Measurements from ENCODE around the gene SYNM.
"Not testable (repeated sequence)": the region's sequence is repeated elsewhere in the genome, so short reads cannot be mapped to it uniquely, and the experiment has no call there.

Gene SYNM

DNA sequence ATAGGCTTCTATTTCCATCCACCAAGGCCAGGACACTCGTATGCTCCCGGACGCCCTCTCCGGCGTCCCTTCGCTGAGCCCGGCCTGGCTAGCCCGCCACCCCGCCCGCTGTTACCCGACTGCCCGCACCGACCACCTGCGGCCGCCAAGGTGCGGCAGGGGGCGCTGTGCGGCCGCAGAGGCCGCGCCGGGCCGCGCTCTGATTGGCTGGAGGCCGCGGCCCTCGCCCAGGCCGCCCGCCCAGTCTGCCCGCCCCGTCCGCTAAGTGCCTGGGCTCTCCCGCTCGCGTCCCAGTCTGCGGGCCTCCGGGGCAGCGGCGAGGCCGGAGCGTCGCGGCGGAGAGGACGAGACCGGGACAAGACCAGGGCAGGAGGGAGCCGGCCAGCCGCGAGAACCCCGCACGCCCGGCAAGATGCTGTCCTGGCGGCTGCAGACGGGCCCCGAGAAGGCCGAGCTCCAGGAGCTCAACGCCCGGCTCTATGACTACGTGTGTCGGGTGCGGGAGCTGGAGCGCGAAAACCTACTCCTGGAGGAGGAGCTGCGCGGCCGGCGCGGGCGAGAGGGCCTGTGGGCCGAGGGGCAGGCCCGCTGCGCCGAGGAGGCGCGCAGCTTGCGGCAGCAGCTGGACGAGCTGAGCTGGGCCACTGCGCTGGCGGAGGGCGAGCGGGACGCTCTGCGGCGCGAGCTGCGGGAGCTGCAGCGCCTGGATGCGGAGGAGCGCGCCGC, at the start of gene SYNM:
SYNM (plus strand) TSS at position 293 of the 726 bp plus-strand sequence; CDS start at position 413, 120 bp downstream.
- peak; percentile 50 for DNase-seq

- no peak for DNase-seq
Measured at GRCh38 chr15:99055555-99056134, 49.2 kb upstream of the SYNM start.

DNA sequence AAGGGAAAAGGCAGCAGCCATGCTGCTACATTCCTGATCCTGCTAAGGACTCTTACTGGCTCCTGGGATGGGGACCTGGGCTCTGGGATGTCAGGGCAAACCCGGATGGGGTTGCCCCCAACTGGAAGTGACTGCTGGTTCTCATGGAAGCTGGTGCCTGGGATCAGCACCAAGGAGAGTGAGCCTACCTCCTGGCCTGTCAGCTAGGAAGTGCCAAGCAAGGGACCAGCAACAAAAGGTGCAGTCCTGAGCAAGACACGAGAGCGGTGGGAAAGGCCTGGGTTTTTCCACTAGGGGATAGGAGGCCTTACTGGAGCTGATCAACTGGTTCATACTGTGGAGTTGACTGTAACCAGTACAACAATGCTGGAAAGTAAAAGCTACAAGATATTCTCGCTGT, 47.9 kb upstream of the SYNM start:
- no peak for DNase-seq

GRCh38 chr15:99057697-99058420, 47.0 kb upstream of the SYNM start:
- DNase-seq = no peak

GRCh38 chr15:99058421-99058870, 46.4 kb upstream of the SYNM start:
- no peak for DNase-seq

DNA sequence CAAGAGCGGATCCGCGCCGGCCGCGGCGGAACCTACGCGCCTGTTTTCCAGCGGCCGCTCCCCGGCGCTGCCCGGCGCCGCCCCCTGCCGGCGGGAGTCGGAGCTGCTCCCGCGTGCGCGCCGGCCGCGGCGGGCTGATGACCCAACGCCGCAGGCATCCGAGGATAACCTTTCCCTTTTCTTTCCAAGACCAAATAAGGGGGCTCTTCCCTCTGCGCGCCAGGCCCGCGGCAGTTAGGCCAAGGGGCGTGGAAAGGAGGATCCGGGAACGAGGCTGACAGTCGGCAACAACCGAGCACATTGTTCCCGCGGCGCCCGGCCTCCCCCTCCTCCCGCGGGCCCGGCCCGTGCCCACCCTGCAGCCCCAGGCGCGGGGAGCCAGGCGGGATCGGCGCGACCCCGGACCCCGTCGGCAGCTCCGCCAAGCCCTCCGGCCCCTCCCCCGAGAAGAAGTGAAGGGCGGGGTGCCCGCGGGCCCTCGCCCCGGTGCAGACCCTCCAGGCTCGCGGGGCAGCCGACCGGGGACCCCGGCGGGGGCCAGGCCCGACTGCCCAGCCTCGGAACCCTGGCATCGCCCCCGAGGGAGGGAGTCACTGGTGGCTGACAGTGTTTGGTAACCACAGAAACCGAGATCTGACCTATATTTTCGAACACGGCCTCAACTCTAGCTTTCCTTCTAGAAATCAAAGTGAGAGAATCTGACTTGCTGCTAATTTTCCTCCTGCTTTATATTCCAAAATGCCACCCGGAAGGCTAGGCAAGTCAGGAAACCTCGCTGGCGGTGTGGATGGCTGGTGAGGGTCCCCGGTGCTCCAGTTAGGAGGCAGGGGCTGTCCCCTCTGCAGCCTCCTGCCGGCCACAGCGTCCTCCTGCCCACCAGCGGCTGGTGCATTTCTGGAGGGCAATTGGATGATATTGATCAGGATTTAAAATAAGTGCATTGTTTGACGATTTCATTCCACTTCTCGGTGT, 45.6 kb upstream of the SYNM start:
- DNase-seq = peak; percentile 49

DNA sequence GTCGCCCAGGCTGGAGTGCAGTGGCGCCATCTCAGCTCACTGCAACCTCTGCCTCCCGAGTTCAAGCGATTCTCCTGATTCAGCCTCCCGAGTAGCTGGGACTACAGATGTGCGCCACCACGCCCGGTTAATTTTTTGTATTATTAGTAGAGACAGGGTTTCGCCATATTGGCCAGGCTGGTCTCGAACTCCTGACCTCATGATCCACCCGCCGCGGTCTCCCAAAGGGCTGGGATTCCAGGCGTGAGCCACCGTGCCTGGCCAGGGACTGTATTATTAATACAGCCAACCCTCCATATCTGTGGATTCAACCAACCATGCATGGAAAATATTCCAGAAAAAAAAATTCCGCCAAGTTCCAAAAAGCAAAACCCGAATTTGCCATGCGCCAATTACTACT, 44.7 kb upstream of the SYNM start:
- DNase-seq = not testable (repeated sequence)

GRCh38 chr15:99062226-99062625, 42.7 kb upstream of the SYNM start:
- no peak for DNase-seq

DNA sequence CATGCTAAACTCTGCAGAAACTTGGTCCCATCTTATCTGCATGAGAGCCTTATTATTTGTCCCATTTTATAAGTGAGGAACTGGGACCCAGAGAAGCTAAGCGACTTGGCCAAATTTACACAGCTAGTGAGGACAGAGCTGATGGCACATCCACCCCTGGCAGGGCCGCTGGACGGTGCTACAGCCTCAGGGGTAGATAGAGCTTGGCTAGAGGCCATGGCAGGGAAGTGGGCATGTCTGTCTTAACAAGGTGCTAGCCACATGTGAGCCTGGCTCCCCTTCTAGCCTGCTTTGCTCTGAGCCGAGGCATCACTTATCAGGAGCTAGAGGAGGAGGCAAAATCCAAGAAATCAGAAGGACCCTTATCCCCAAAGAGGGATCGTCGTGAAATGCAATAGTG, 36.7 kb upstream of the SYNM start:
- no peak for DNase-seq

DNA sequence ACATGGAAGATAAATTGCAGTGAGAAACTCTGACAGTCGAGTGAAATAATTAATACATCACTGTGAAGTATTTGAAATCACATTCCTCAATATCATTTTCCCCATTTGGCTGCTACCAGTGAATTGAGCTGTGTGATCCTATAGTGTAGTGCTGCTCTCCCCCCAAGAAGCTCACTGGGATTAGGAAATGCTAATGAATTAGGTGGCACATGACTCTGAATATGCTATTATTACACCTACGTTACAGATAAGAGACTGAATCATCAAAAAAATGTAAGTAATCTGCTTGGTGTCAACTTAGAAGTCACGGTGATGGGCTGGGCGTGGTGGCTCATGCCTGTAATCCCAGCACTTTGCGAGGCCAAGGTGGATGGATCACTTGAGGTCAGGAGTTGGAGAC, 34.7 kb upstream of the SYNM start:
- no peak for DNase-seq

DNA sequence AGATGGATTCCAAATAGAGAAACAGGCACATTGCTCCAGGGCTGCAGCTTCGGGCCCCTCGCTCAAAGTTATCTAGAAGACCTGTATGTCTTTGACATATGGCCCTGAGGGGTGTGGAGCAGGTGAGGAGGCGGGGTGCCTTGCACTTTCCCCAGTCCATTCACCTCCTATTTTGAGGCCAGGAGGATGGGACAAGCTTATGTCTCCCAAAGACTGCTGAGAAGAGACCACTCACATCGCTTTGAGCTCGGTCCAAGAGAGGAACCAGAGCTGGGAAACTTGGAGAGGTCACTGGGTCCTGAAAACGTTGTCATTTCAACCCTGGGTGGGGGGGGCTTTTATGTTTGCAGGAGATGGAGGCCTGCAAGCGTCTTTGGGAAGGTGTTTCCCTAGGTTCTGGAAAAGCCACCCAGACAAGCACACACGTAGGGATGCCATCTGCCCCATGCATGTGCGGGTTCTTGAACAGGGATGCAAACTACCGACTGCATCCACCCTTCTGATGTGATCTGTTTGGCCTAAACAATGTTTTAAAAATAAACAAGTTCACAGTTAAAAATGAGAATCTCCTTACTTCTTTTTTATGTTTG, 33.7 kb upstream of the SYNM start:
- no peak for DNase-seq

DNA sequence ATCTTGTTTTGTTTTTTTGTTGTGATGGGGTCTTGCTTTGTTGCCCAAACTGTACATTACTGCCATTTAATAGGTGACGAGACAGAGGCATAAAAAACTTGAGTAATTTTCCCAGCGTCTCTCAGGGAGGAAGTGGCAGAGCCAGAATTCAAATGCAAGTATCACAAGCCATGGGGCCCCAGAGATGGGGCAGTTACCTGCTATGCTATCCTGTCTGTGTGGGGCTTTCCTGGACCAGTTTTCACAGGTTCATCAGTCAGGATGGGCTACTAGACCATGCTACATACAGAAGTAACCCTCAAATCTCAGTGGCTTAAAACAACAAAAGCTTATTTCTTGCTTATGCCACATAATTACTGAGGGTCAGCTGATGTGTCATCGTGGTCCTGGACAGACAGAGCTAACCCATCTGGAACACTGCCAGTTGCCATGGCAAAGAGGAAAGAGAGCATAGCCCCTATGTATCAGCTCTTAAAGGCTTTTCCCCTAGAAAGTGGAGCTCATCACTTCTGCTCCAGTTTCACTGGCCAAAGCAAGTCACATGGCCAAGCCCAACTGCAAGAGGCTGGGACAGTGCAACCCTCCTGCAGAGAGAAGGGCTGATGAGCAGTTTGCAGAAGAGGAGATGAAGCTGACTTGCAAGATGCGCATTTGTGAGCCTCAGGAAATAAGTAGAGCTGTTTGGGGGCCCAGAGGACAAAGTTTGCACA, 31.7 kb upstream of the SYNM start:
- no peak for DNase-seq

GRCh38 chr15:99074446-99074845, 30.4 kb upstream of the SYNM start:
- DNase-seq = no peak

DNA sequence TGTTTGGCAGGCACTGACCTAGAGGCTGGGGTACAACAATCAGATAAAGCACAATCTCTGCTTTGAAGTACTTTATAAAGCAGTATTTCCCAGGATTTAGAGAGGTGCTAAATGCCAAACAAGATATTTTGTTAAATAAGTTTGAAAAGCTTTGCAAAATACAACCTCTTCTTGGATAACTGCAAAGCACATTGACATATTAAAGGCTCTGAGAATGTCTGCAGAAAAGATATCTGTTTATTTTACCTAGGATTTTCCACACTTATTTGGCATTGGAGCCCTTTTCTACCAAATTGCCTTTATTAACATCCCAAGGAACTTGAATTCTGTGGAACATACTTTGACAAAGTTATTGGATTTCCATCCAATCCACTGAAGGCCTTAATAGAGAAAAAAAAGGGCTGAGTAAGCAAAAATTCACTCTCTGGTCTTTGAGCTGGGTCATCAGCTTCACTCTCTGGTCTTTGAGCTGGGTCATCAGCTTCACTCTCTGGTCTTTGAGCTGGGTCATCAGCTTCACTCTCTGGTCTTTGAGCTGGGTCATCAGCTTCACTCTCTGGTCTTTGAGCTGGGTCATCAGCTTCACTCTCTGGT, 29.7 kb upstream of the SYNM start:
- DNase-seq = not testable (repeated sequence)

GRCh38 chr15:99076109-99076508, 28.8 kb upstream of the SYNM start:
- DNase-seq = no peak

DNA sequence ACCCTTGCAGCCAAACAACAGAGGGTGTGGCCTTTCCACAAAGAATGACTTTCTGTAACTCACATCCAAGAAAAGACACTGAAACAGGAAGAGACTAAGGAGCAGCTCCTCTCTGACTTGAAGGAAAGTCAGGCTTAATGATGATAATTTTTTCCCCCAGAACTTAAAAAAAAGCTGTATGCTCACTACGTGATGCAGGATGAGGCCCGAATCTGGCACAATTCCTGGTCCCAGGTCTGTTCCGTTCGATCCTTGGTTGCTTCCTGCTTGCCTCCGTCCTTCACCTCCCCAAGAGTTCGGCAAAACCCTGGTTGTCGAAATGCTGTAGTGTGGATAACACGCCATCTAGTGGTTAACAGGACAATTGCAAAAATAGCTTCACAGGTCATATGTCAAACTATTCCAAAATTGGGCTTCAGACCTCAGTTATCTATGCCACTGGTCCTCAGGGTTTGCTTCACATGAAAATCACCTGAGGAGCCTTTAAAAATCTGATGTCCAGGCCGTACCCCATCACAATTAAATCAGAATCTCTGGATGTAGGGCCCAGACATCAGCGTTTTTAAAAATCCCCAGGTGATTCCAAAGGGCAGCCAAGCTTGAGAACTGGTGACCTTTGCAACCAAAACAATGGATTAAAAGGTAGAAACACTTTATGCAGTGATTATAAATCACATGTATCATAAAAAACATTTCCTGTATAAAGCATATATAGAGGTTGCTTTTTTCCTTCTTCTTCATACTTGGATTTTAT, 28.1 kb upstream of the SYNM start:
- peak; percentile 75 for DNase-seq

DNA sequence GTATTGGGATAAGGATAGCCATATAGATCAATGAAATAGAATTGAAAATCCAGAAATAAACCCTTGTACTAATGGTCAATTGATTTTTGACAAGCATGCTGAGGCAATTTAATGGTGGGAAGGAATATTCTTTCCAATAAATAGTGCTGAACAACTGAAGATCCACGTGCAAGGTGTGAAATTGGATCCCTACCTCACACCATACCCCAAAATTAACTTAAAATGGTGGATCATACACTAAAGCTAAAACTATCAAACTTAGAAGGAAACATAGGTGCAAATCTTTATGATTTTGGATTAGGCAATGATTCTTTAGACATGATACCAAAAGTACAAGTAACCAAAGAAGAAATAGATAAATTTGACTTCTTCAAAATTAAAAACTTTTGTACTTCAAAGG, 22.1 kb upstream of the SYNM start:
- no peak for DNase-seq

DNA sequence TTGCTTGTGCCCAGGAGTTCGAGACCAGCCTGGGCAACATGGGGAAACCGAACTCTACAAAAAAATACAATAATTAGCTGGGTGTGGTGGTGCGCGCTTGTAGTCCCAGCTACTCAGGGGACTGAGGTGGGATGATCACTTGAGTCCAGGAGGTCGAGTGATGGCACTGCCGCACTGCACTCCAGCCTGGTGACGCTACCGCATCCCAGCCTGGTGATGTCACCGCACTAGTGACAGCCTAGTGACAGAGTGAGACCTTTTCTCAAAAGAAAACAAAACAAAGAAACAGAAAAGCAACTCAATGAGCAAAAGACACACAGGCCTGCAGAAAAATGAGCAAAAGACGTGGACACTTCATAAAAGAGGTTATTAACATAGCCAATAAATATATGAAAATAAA, 19.9 kb upstream of the SYNM start:
- no peak for DNase-seq

GRCh38 chr15:99085413-99086326, 19.2 kb upstream of the SYNM start:
- DNase-seq = no peak

DNA sequence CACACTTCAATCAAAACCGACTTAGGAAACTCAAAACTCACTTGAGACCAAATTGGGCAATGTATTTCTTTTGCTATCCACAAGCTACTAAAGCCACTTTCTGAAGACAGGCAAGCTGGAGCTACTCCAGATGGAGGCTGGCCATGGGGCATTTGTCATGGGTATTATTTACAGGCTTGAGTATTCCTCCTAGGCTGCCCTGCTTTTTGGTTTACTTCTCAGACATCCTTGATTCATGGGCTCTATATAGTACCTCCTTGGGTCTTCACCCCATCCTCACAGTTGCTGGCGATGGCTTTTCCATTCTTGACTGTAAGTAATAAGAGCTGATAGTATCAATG, 18.6 kb upstream of the SYNM start:
- DNase-seq = no peak
